Gastroesophageal sphincter (tissue), 4 donors: Measurements from ENCODE around the gene PPP6R3. TPM values are rescaled to one million over a fixed set of nuclear protein-coding genes. Genes with fewer than 3 reads are reported as not detected.
A peak's percentile ranks its signal among the peaks of the same experiment; 100 is the strongest.

Experiments used
- ATAC-seq: fragments of 150-250 bp; one replicate; pipeline ENCODE4 v1.9.1; 2016; ENCODE audit warnings: mild to moderate bottlenecking, moderate library complexity
- H3K27ac ChIP-seq, 4 donors: fragments of 200-600 bp; sonication (generic) in 3 of 4; 1 replicate in 3 of 4; 2 replicates in 1 of 4; pipeline ENCODE4 v1.5.1; 2016 to 2019
- H3K27me3 ChIP-seq: fragments of 200-600 bp; sonication (generic); one replicate; pipeline ENCODE4 v1.5.1; 2019
- H3K36me3 ChIP-seq, 2 donors: fragments of 200-600 bp; sonication (generic); one replicate each; pipeline ENCODE4 v1.5.1; 2019; ENCODE audit warnings: control low read depth in 1 of 2
- H3K4me1 ChIP-seq, 3 donors: fragments of 200-600 bp; sonication (generic); 1 replicate in 2 of 3; 2 replicates in 1 of 3; pipeline ENCODE4 v1.5.1; 2016 to 2019; ENCODE audit warnings: control low read depth in 2 of 3
- H3K4me3 ChIP-seq, 2 donors: fragments of 200-600 bp; sonication (generic); one replicate each; pipeline ENCODE4 v1.5.1; 2019; ENCODE audit warnings: mild to moderate bottlenecking in 1 of 2, moderate library complexity in 1 of 2
- H3K9me3 ChIP-seq, 3 donors: fragments of 200-600 bp; sonication (generic); one replicate each; pipeline ENCODE4 v1.5.1; 2017 to 2019; ENCODE audit warnings: control low read depth in 2 of 3
- CTCF ChIP-seq, 4 experiments: fragments of 200-600 bp in 2 of 4; fragments of 450-650 bp in 2 of 4; sonication (generic) in 1 of 4; IDR thresholded peaks; one replicate each; pipeline ENCODE4 v1.5.1; 2017 to 2019; ENCODE audit warnings: antibody characterized with exemption in 4 of 4, mild to moderate bottlenecking in 2 of 4, moderate library complexity in 2 of 4
- EP300 ChIP-seq: sonication (generic); formaldehyde crosslinking; IDR thresholded peaks from one replicate; pipeline ENCODE4 v1.6.1; 2017; ENCODE audit warnings: antibody characterized with exemption, mild to moderate bottlenecking
- POLR2A ChIP-seq, 2 donors: fragments of 450-650 bp; IDR thresholded peaks; one replicate each; pipeline ENCODE4 v1.6.1; 2017; ENCODE audit warnings: antibody characterized with exemption in 2 of 2, mild to moderate bottlenecking in 2 of 2, moderate library complexity in 1 of 2
- POLR2AphosphoS5 ChIP-seq: sonication (generic); formaldehyde crosslinking; IDR thresholded peaks from one replicate; pipeline ENCODE4 v1.6.1; 2017; ENCODE audit warnings: antibody characterized with exemption
- WGBS, 2 donors: methylation state at CpG; one replicate each; pipeline ENCODE4 v1.1.5; 2018; ENCODE audit warnings: low coverage in 1 of 2; 5-methylcytosine and 5-hydroxymethylcytosine counted together
- total RNA-seq, 4 donors: library from RNA; depleted of rRNA; stranded (reverse); fragments of >200 nt; gene quantifications; one replicate each; pipeline ENCODE4 v1.1.0, GENCODE V29; 2016

Gene PPP6R3, protein sequence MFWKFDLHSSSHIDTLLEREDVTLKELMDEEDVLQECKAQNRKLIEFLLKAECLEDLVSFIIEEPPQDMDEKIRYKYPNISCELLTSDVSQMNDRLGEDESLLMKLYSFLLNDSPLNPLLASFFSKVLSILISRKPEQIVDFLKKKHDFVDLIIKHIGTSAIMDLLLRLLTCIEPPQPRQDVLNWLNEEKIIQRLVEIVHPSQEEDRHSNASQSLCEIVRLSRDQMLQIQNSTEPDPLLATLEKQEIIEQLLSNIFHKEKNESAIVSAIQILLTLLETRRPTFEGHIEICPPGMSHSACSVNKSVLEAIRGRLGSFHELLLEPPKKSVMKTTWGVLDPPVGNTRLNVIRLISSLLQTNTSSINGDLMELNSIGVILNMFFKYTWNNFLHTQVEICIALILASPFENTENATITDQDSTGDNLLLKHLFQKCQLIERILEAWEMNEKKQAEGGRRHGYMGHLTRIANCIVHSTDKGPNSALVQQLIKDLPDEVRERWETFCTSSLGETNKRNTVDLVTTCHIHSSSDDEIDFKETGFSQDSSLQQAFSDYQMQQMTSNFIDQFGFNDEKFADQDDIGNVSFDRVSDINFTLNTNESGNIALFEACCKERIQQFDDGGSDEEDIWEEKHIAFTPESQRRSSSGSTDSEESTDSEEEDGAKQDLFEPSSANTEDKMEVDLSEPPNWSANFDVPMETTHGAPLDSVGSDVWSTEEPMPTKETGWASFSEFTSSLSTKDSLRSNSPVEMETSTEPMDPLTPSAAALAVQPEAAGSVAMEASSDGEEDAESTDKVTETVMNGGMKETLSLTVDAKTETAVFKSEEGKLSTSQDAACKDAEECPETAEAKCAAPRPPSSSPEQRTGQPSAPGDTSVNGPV
- total RNA-seq, result 100 to 1,000 TPM; 128 to 164 (median 144) TPM

- peak; percentile 69 for ATAC-seq
- no peaks in the 10 kb centered on the region for H3K36me3 ChIP-seq
- 0% methylated on average over 5 to 11 of the region's 92 CpGs for WGBS, 2 donors
- H3K4me3 ChIP-seq, result peak within 1 kb of the TSS; percentile 84 to 97
- H3K27ac ChIP-seq, result peak within 1 kb of the TSS; percentile 91 to 99 (median 99)
- peaks cover 3 to 52% (median 32%) of the 10 kb centered on the region in 3 donors for H3K4me1 ChIP-seq
- H3K9me3 ChIP-seq, result no peaks in the 10 kb centered on the region
- TF ChIP-seq POLR2AphosphoS5 (peak; percentile 54), POLR2A (IDR thresholded peaks at IDR 0.05) (peak; percentile 64 to 72), EP300 (no peak), CTCF (IDR thresholded peaks at IDR 0.05) (peak in 2 of 4 experiments; percentile 11 to 30)
- no peaks in the 10 kb centered on the region for H3K27me3 ChIP-seq
Observed at GRCh38 chr11:68460741-68461574, at the start of gene PPP6R3. PPP6R3 (plus strand) TSS chr11:68460752; CDS start chr11:68537665, 76,913 bp downstream.

- Histone ChIP-seq H3K4me1 (peaks cover 0 to 35% (median 0%) of the 10 kb centered on the region in 3 donors), H3K4me3 (no peak overlapping the region), H3K27me3 (no peaks in the 10 kb centered on the region), H3K36me3 (peaks cover 0 to 90% of the 10 kb centered on the region in 2 donors), H3K27ac (peak overlapping the region in 2 of 4 donors; percentile 66 to 71), H3K9me3 (no peaks in the 10 kb centered on the region)
- 100% methylated on average over 2 of the region's 17 CpGs; no CpG with 5 or more reads in 1 of the 2 donors for WGBS, 2 donors
- no peak for TF ChIP-seq EP300
- no peak for TF ChIP-seq POLR2A (IDR thresholded peaks at IDR 0.05)
- TF ChIP-seq POLR2AphosphoS5, result no peak
- ATAC-seq, result no peak
Observed at GRCh38 chr11:68411501-68411991, 49.0 kb upstream of the PPP6R3 start.

- 37 to 60% methylated on average over 5 of the region's 24 CpGs for WGBS, 2 donors
- no peak overlapping the region for H3K4me3 ChIP-seq
- peaks cover 0 to 22% (median 0%) of the 10 kb centered on the region in 3 donors for H3K4me1 ChIP-seq
- no peaks in the 10 kb centered on the region for H3K27me3 ChIP-seq
- H3K9me3 ChIP-seq, result no peaks in the 10 kb centered on the region
- peak; percentile 58 for ATAC-seq
- H3K27ac ChIP-seq, result peak overlapping the region in 3 of 4 donors; percentile 64 to 71 (median 66)
- H3K36me3 ChIP-seq, result peaks cover 0 to 90% of the 10 kb centered on the region in 2 donors
- TF ChIP-seq POLR2A (IDR thresholded peaks at IDR 0.05) (no peak), POLR2AphosphoS5 (peak; percentile 72), CTCF (IDR thresholded peaks at IDR 0.05) (no peak)
Observed at GRCh38 chr11:68412593-68413475, 47.7 kb upstream of the PPP6R3 start.

DNA sequence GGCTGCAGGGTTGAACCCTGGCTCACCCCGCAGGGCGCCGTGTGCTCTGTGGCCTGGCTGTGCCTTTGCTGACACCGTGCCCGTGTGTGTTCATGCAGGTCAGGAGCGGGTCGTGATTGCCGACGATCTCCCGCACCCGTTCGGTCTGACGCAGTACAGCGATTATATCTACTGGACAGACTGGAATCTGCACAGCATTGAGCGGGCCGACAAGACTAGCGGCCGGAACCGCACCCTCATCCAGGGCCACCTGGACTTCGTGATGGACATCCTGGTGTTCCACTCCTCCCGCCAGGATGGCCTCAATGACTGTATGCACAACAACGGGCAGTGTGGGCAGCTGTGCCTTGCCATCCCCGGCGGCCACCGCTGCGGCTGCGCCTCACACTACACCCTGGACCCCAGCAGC is 47.0 kb upstream of the PPP6R3 start:
- Histone ChIP-seq H3K27ac (peak overlapping the region in 3 of 4 donors; percentile 64 to 71 (median 66)), H3K4me3 (no peak overlapping the region), H3K27me3 (no peaks in the 10 kb centered on the region), H3K4me1 (peaks cover 0 to 21% (median 0%) of the 10 kb centered on the region in 3 donors), H3K9me3 (no peaks in the 10 kb centered on the region), H3K36me3 (peaks cover 0 to 92% of the 10 kb centered on the region in 2 donors)
- TF ChIP-seq POLR2A (IDR thresholded peaks at IDR 0.05), result no peak
- TF ChIP-seq EP300, result no peak
- TF ChIP-seq CTCF (IDR thresholded peaks at IDR 0.05), result no peak
- TF ChIP-seq POLR2AphosphoS5, result no peak
- no CpG with 5 or more reads among the region's 27 CpGs for WGBS, 2 donors
- no peak for ATAC-seq
